Stimulated activated CD8-positive, alpha-beta memory T cell treated with anti-CD3 and anti-CD28 coated beads, Interleukin-15, amount 100 ng/mL, for 4 hours (primary cell): ENCODE results near the gene NR6A1.

Experiments
- DNase-seq, 2 donors: peaks; one replicate each; pipeline ENCODE4 v3.0.0-alpha.2; 2020; ENCODE audit warnings: low read depth in 2 of 2

NR6A1 gene

DNA sequence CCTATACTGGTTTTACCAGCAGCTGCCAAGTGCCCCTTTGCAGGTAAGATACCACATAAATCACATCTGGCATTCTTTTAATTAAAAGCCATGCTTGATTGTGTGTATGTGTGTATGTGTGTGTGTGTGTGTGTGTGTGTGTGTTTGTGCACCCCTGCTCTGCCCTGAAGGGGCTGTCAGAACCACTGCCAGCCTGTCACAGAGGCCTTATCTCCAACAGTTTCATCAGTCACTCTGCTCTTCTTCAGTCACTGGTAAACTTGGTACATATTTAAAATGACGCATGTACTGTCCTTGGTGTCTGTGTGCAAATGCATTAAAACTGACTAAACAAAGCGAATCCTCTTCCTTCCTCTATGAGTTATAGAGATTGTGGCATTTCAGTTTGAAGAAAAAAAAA is 244.9 kb downstream of the NR6A1 start:
- DNase-seq: no peak

DNA sequence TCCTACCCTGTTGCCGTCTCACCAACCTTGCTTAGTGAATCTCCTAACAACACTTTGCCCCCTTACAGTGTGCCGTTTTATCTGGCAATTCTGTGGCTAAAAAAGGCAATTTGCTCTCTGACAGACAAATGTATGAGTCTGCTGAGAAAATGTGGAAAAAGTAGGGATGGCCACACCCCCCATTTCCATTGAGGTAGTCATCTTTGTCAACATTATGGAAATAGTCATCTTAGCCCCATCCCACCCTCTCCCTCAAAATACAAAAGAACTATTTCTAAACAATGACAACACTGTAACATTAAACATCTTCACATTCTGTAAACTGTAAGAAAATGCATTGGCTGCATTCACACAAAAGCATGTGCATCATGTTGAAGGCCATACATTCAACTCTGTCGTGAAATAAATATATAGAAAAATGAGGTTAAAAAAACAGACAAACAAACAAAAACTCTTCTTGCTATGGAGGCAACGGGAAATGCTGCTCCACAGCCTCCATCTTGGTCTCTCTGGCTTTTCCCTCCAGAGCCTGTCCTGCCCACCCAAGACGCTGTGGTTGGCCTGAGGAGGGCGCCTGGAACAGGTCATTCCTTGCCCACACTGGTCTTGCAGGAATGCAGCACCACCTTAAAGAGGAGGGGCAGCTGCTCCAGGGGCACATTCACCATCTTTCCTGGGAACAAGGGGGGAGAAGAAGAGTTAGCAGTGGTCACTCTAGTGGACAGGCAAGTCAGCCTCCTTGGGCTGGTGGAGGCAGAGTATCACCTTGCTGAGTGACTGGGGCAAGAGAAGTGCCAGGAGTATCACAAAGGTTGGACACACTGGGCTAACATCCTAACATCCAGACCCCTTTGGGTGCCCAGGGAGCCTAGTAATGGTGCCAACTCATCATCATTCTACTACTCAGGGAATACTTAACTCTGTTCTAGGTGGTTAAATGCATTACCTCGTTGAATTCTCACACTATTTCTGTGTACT is 248.7 kb downstream of the NR6A1 start:
- DNase-seq: no peak

DNA sequence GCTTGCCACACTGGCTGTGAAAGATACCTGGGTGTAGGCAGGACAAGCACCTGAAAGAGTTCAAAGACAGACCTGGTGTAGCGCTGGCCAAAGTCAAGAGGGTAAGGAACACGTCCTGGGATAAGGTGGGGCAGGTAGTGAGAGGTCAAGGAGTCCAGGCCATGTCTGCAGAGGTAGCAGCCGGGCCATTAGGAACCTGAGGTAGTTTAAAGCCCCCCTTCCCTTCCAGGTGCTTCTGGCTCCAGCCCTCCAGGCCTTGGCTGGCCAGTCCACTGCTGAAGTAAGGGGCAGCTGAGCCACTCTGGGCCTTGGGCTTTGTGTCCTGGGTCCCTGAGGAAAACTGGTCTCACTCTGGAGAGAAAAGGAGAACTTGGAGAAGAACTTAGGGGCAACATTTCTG is 250.0 kb downstream of the NR6A1 start:
- no peak for DNase-seq

DNA sequence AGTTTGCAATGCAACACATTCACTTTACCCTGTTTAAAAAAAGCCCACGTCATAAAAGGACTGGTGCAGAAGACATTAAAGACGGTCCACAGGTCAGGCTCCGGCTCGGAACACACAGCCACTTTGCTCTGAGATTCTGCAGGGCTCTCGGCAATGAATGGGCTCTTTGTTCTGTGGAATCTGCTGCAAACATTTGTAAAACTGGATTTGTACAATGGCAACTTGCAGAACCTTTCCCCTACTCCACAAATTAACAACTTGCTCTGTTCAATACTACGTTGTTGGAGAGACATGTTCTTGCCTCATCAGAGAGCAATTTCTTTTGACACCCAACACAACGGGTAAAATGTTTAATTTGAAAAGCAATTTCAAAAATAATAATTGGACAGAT is 250.9 kb downstream of the NR6A1 start:
- no peak for DNase-seq

DNA sequence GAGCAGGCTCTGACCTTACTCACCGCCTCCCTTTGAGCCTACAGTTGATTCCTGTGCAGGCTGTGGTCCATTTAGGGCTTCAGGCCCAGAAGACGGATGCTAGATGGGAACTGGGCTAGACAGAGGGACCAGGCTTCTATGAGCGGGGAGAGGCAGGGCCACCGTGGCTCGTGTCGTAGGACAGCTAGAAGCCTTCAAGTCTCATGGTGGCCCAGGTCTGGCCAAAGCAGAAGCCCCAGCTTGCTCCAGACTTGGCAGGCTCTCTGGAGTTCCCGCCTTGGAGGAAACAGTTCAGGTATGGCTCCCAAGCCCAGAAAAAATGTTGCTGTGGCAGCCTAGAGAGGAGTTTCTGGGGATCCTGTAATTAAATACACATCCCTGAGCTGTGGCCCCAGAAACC is 253.0 kb downstream of the NR6A1 start:
- no peak for DNase-seq

DNA sequence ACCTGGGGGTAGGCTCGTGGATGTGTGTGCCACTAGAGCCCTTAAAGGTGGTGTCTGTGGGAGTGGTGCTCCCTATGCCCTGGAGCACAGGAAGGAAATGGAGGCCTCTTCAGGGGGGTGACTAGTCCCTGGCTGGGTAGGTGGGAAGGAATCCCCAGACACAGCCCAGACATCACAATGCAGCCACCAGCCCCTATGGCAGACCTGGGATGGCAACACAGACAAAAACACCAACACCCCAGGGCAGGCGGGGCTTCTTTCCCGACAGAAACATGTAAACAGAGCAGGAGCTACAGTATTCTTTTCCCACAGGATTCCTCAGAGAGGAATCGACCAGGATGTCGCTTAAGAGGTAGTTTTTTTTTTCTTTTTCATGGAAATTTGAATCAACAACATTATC is 253.5 kb downstream of the NR6A1 start:
- no peak for DNase-seq

DNA sequence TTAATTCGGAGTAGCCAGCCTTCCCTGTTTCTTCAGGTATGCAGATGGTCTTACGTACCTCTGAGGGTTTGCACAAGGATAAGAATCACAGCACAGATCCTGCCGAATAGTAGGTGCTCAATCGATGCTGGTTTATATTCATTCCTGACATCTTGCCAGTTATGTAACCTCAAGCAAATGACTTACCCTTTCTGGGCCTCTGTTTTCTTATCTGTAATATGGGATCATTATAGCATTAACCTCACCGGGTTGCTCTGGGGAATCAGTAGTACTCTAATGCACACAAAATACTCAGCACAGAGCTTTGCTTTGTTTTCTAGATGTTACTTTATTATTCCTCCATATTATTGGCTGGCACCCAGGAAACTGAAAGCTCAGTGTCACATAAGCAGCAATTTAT is 256.2 kb downstream of the NR6A1 start:
- no peak for DNase-seq

DNA sequence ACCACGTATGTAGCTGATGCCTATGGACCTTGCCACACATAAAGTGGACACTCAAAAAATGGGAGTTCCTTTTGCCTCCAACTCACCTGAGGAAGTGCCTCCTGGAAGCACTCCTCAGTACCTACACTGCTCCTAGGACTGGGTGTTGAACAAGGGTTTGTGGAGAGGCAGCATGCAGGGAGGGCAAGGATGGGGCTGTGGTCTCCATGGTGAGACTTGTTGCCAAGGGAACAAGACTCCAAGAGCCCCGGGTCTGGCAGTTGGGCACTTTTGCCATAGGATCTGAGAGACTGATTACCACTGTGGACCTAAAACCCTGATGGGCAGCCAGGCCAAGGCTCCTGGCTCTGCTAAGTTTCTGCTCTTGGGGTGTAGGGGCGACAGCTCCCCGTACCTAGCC is 257.0 kb downstream of the NR6A1 start:
- no peak for DNase-seq

DNA sequence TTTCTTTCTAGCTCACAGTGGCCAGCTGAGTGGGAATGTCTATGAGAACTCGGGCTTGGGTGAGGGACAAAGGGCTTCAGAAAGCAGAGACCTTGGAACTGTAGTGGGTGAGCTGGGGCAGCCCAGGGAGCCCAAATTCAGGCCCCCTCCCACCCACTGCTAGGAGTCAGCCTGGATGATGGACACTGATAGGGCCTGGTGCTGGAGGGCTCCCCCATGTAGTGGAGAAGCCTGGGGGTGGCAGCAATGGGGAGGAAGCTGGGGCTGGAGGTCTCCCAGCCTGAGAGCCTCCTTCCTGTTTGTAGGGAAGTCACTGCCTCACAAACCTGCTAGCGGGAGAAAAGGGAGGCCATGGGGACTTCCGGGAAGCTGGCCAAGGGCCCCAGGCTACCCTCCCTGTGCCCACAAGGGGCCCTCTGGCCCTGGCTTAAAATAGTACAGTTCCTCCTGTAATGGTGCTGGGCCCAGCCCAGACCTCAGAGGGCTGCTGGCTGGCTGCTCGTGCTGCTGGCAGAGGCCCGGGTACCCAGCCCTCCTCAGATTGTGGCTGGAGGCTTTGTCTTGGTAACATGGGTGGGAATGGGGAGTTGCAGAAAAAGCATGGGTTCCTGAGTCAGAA is 257.6 kb downstream of the NR6A1 start:
- DNase-seq: no peak

DNA sequence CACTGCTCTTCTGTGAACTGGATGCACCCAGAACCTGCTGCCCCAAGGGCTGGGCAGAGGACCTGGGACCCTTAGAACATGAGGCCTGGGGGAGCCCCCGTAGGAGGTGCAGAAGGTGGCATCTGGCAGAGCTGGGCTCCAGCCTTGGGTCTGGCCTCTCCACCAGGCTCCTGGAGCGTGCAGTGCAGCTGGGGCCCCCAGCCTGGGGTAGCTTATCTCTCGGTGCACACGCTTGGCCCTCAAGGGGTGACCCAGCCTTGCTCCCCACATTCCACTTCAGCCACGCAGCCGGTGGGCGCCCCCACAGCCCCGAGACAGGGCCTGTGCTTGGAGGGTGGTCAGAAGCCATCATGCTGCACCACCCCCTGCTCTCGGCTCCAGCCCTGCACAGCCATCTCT is 258.3 kb downstream of the NR6A1 start:
- no peak for DNase-seq

DNA sequence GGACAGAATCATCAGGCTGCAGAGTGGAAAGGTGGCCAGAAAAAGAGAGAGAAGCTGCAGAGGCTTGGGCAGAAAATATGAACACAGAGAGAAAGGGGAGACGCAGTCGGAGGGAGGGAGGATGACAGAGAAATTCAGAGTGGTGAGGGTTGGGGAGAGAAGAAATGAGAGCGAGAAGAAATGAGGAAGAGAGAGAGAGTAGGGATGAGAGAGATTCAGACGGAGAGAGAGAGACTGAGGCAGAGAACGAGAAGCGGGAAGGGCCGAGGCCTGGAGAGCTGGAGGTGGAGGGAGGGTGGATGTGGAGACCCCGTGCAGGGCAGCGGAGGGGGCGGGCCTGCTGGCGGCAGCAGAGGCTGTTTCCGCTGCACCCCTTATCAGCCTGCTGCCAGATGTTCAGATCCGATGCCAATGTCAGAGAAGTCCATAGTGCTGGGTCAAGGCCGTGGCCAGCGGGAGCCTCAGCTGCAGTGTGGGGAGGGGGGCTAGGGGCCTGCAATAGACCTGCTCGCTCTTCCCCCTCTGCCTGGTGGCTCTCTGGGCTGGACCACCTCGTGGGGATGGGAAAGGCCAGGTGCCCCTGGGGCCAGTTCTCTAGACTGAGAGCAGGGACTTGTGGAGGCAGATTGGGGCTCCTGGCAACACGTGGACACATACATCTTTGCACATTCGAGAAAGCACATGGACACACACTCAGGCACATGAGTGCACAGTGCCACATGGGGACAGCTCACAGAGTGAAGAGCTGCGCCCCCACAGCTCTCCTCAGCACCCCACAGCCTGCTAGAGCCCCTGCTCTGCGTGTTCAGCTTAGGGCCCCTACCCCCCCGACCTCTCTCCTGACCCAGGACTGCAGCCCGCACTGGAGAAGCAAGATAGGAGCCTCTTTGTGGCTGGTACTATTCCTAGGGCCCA is 259.0 kb downstream of the NR6A1 start:
- no peak for DNase-seq

DNA sequence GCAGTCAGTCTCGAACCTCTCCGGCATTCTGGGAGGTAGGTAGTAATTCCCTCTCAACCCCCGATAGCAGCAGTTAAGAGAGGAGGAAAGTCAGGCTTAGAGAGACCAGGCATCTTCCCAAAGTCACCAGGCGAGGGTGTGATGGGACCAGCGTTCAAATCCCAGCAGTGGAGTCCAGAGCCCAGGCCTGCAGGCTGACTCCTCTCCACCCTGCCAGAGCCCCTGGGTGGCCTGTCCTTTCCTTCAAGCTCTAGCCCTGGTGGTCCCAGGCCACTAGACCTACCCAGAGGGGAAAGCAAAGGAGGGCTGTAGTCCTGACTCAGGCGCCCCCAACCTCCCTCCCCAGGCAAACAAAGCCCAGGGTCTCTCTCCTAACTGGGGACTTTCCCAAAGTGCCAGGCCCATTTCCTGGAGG is 259.7 kb downstream of the NR6A1 start:
- no peak for DNase-seq

DNA sequence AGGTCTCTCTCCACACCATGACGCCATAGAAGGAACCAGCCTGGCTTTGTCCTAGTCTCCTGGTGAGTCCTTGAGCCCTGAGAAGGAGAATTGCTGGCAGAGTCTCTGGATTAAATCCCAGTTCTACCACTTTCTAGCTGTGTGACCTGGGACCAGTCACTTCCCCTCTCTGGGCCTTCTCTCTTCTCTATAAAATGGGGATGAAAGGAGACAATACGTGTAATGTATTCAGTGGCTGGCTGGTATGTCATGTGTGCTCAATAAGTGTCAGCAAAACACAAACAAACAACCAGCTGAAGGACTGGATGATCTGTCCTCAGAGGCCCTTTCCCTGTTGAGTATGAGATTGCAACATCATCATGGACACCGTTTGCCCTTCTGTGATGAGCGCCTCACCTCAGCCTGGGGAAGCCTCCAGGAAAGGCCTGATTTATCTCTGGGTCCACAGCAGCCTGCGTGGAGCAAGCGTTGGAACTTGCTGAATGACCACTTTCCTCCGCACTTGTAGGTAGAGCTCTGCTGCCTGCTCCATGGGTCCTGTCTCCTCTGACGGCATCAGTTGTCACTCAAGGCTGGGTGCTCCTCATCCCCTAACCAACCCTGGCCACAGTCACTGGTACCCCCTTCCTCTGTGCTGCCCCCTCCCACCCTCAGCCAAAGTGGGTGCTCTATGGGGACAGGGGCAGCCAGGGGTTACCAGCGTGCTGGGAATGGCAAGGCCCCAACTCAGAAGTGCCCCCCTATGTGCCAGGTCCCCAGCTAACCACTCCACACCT is 260.3 kb downstream of the NR6A1 start:
- DNase-seq: no peak

DNA sequence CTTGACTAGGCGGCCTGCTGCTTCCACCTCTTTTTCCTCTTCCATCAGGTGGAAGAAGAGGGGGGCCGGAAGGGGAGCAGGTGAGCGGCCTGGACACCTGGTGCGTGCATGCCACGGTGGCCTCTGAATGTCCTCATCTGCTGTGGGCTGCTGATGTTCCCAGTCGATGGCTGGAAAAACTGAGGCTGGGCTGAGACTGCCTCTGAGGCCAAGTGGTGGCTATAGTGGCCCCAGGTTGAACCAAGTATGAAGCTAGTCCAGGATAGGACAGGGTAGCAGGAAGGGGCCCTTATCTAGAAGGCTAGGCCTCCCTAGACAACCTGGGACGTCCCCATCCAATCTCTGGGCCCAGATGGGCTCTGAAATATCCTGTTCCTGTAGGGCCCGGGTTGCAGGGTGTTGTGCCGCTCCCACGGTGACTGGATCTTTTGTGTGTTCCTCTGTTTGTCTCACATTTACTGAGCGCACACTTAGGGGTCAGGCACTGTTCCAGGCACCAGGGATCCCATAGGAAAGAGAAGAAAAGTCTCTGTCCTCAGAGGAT is 263.2 kb downstream of the NR6A1 start:
- DNase-seq: no peak

DNA sequence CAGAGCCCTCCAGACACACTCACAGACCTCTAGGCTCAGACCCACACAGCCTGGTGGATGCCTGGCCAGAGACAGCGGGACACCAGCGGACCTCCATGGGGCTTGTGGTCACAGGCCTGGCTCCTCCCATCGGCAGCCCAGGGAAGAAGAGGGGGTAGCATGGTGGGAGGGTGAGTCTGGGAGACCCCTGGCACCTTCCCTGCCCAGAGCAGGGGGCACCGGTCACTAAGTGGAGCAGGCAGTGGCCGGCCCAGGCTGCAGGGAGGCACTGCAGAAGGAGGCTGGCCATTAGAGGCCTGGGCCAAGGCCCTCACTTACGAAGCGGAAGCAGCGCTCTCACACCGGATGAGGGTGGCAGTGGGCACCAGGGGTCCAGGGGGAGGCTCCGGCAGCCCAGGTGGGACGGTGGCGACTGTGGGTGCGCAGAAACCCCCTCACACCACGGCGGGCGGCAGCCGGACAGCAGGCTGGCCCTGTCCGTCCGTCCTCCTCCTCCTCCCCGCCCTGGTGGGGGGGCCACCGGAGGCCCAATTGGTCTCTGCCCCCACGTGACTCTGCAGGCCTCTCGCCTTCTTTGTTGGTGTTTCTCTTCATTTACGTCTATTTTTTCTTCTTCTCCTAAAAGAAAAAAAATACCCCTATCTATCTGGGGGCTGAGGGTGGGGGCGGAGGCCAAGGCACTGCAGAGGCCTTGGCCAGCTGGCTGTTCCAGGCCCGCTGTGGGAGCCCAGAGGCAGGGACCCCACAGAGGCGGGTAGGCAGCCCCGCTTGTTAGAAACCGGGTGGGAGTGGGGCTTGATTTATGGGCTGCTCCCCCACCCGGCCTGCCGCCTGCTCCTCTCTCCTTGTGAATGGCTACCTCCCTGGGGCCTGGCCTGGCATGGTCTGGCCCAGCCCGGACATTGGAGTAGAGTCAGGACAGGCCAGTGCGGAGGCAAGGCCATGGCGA is 263.9 kb downstream of the NR6A1 start, which contains the start of gene NR5A1:
NR5A1 (minus strand) TSS at position 469 of the 949 bp plus-strand sequence. CDS start 4,004 bp downstream, outside the sequence.
- no peak for DNase-seq

DNA sequence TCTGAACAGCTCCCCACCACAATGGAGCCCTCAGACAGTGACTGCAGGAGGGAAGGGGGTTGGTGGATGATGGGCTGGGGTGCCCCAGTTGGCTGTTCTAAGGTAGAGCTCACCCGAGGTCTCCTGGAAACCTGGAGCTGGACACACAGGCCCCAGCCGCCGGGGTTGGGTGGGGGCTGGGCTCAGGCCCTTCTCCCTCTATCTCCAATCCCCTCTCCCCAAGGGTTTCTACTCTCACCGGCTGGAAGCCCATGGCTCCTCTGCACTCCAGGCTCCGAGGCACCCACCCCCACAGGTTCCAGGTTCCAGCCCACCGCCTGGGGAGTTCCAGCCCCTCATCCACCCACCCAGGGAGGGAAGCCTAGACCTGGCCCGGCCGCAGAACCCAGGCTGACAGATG is 264.7 kb downstream of the NR6A1 start:
- no peak for DNase-seq

DNA sequence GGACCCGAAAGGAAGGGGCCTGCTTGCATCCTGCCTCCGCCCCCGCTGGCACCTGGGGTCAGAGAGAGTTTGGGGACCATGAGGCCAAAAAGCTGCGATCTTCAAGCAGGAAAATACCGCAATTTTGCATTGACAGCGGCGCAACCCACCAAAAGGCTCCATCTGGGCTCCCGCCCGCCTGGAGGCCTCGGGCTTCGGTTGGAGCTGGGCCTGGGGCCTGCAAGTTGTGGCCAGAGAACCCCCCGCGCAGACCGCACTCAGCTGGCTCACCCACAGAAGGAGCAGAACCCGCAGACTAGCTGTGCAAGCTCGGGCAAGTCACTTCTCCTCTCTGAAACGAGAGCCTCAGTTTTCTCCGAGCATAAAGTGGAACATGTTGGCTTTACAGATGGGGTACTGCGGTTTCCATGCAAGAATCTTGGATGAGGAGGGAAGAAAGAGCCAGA is 265.2 kb downstream of the NR6A1 start:
- no peak for DNase-seq

DNA sequence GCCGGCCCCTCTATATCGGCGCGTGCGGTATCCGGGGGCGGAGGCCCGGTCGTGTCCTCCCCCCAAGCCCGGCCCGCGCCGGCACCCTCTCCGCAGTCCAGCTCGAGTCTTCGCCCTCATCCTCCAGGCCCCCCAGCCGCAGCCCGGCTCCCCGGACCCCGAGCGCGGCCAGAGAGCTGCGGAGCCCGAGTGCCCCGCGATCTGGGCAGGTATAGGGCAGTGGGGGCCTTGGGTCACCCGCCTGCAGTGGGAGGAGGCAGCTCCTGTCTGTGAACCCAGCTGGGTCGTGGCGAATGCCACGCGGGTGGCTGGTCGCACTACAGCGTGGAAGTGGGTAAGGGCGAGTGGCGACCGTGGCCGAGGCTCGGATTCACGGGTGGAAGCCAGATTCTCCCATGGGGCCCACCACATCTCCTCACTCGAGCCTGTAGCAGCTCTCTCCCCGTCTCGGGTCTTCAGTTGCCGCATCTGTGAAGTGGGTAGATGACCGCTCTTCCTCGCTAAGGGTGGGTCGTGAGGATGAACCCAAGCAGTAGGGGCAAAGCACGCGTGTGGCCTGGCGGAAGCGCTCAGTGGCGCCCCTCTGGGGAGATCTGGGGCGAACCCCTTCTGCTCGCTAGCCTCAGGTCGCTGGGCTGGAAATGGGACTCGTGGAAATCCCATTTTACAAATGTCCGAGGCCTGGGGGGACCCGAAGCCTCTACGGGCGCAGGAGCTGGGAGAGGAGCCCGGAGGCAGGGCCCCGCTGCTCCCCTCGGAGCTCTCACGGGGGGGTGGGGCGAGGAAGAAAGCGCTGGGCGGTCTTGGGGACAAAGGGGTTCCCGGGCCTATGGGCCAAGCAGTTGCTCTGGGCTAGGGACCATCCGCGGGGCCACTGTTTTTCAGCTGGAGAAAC is 265.9 kb downstream of the NR6A1 start:
- no peak for DNase-seq

DNA sequence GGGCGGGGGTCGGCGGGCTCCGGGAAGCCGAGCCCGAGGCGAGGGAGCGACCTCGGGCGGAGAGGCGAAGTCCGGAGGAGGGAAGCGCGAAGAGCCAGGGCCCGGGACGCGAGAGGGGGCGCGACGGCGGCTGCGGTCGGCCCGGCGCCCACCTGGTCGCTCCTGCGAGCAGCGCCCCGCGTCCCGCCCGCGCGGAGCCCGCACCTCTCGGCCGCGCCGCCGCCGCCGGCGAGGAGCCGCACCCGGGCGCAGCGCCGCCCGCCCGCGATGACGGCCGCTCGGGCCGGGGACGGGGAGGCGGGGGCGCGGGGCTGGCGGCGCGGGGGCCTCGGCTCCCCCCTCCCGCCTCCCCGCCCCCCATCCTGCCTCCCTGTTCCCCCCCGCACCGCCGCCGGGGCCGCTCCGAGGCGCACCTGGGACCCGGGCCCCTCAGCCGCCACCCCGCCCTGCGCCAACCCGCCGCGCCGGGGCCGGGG is 266.5 kb downstream of the NR6A1 start:
- DNase-seq: no peak
